BJ (cell line): ENCODE measurements around the gene CCDC160. TPM values are rescaled to one million over a fixed set of nuclear protein-coding genes. Genes with fewer than 3 reads are reported as not detected.
"Not testable (repeated sequence)": the region's sequence is repeated elsewhere in the genome, so short reads cannot be mapped to it uniquely, and the experiment has no call there.

Experiments used
- CTCF ChIA-PET: fragments of 350-600 bp; formaldehyde crosslinking; extraction: SDS; loops from one replicate; lab custom pipeline; 2021; ENCODE audit warnings: antibody characterized with exemption, inconsistent platforms; lab: Yijun Ruan, JAX
- POLR2A ChIA-PET: fragments of 300-600 bp; sonication (Branson Sonifier 250); formaldehyde crosslinking; extraction: SDS; loops from one replicate; lab custom pipeline; 2021; ENCODE audit warnings: antibody characterized with exemption; lab: Charles Lee
- DNase-seq: peaks from one replicate; pipeline ENCODE4 v3.0.0-alpha.2; 2011; ENCODE audit warnings: low read depth
- H3K27me3 ChIP-seq: 2 replicates; pipeline ENCODE4 v1.6.0; 2011; ENCODE audit warnings: low read length; ENCODE audit not compliant: control insufficient read depth, insufficient read depth
- H3K36me3 ChIP-seq: 2 replicates; pipeline ENCODE4 v1.5.1; 2011; ENCODE audit warnings: low read length; ENCODE audit not compliant: control insufficient read depth, insufficient read depth
- H3K4me3 ChIP-seq: 2 replicates; pipeline ENCODE4 v1.5.1; 2011; ENCODE audit warnings: low read depth, mild to moderate bottlenecking, control low read depth, low read length
- polyA plus RNA-seq: library from polyadenylated mRNA; depleted of rRNA; stranded (reverse); fragments of >200 nt; gene quantifications from 2 replicates; pipeline ENCODE4 v1.2.3, GENCODE V29; 2011
- TF ChIP-seq, protein P1 (sequence below): IDR thresholded peaks from 2 replicates; pipeline ENCODE4 v1.5.1; 2011; ENCODE audit warnings: low read depth, mild to moderate bottlenecking, control low read depth, inconsistent platforms, low read length, moderate library complexity; ENCODE audit not compliant: insufficient read depth

The CCDC160 gene
- polyA plus RNA-seq, 1 experiment, result not detected

DNA sequence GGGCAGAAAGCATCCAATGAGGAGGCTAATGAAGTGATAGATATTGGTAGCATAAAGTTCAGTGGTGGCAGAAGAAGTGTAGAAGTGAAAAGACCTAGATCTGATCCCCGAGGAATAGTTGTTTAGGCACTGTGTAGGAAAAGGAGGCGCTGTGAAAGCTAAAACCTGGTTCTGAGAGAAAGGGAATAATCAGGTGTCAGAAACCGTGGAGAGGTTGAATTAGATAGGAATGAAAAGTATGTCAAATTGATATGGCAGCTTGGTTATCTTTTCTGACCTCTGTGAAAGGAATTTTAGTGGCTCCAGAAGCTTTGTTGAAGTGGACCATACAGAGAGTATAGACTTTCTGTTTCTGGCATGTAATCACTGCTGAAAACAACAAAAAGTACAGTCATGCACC is 30.8 kb upstream of the CCDC160 start:
- TF ChIP-seq, protein P1, sequence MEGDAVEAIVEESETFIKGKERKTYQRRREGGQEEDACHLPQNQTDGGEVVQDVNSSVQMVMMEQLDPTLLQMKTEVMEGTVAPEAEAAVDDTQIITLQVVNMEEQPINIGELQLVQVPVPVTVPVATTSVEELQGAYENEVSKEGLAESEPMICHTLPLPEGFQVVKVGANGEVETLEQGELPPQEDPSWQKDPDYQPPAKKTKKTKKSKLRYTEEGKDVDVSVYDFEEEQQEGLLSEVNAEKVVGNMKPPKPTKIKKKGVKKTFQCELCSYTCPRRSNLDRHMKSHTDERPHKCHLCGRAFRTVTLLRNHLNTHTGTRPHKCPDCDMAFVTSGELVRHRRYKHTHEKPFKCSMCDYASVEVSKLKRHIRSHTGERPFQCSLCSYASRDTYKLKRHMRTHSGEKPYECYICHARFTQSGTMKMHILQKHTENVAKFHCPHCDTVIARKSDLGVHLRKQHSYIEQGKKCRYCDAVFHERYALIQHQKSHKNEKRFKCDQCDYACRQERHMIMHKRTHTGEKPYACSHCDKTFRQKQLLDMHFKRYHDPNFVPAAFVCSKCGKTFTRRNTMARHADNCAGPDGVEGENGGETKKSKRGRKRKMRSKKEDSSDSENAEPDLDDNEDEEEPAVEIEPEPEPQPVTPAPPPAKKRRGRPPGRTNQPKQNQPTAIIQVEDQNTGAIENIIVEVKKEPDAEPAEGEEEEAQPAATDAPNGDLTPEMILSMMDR, result no peak
- POLR2A ChIA-PET, result no interaction called here

DNA sequence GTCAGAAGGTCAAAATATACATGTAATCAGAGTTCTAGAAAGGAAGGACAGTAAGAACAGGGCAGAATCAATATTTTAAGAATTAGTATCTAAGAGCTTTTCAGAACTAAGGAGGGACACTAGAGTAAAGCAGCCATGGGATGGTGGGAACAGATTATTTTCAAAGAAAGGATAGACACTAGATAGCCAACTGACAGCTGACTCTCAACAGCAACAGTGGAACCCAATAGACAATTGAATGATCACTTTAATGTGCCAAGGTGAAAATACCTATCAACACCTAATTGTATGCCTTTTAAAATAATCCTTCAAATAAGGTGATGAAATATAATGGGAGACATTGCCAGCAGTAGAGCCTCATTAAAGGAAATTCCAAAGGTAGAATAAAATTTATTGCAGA is 26.5 kb upstream of the CCDC160 start:
- DNase-seq, result no peak
- ChIA-PET CTCF (no interaction called here), POLR2A (no interaction called here)
- TF ChIP-seq, protein P1, result no peak
- H3K36me3 ChIP-seq, result no peaks in the 10 kb centered on the region
- no peak overlapping the region for H3K4me3 ChIP-seq
- H3K27me3 ChIP-seq, result no peaks in the 10 kb centered on the region

More for the DNA sequence above, 30.8 kb upstream of the CCDC160 start:
- CTCF ChIA-PET, result no interaction called here
- Histone ChIP-seq H3K36me3 (no peaks in the 10 kb centered on the region), H3K27me3 (no peaks in the 10 kb centered on the region), H3K4me3 (no peak overlapping the region)
- DNase-seq, result no peak

- no peak for DNase-seq
- CTCF ChIA-PET, result no interaction called here
- Histone ChIP-seq H3K4me3 (no peak overlapping the region), H3K36me3 (no peaks in the 10 kb centered on the region), H3K27me3 (no peaks in the 10 kb centered on the region)
- TF ChIP-seq, protein P1, result no peak
- POLR2A ChIA-PET, result no interaction called here
Measured at GRCh38 chrX:134235236-134235635, 1.7 kb upstream of the CCDC160 start.

DNA sequence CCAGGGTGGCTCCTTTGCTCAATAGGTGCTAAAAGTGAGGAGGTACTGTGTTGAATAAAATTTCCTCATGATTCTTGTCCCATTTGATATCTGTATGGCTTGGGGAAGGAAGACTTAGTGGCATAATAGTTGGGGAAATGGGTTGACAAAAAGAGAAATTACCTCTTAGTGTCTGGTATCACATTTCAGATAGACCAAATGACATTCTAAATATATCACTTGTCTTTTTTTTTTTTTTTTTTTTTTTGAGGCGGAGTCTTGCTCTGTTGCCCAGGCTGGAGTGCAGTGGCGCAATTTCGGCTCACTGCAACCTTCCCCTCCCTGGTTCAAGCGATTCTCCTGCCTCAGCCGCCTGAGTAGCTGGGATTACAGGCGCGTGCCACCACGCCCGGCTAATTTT is 1.2 kb downstream of the CCDC160 start:
- H3K36me3 ChIP-seq, H3K27me3 ChIP-seq, CTCF ChIA-PET, POLR2A ChIA-PET, DNase-seq, H3K4me3 ChIP-seq: not testable (repeated sequence)

GRCh38 chrX:134239016-134239415 is 2.0 kb downstream of the CCDC160 start:
- Histone ChIP-seq H3K4me3 (no peak overlapping the region), H3K27me3 (no peaks in the 10 kb centered on the region), H3K36me3 (no peaks in the 10 kb centered on the region)
- no peak for DNase-seq
- ChIA-PET POLR2A (no interaction called here), CTCF (no interaction called here)
- TF ChIP-seq, protein P1, result no peak

GRCh38 chrX:134240209-134240608 is 3.2 kb downstream of the CCDC160 start:
- H3K27me3 ChIP-seq, result no peaks in the 10 kb centered on the region
- TF ChIP-seq, protein P1, result no peak
- DNase-seq, result no peak
- no peak overlapping the region for H3K4me3 ChIP-seq
- ChIA-PET POLR2A (no interaction called here), CTCF (no interaction called here)
- H3K36me3 ChIP-seq, result no peaks in the 10 kb centered on the region
